Trophoblast cell (in vitro differentiated cells and primary cell): ENCODE measurements around the gene TFF3.

Source experiments
- DNase-seq, 2 donors: peaks; one replicate each; pipeline ENCODE4 v3.0.0-alpha.2; 2016
- H2AFZ ChIP-seq: 2 replicates; pipeline ENCODE4 v1.6.1; 2013; ENCODE audit warnings: low read length, moderate library complexity, mild to moderate bottlenecking; ENCODE audit not compliant: insufficient read depth, poor library complexity
- H2AK5ac ChIP-seq: 2 replicates; pipeline ENCODE4 v1.6.1; 2013; ENCODE audit warnings: mild to moderate bottlenecking, low read length
- H2BK120ac ChIP-seq: 2 replicates; pipeline ENCODE4 v1.6.1; 2013; ENCODE audit warnings: low read length, mild to moderate bottlenecking, moderate library complexity; ENCODE audit not compliant: insufficient read depth, poor library complexity
- H2BK12ac ChIP-seq: 2 replicates; pipeline ENCODE4 v1.6.1; 2013; ENCODE audit warnings: mild to moderate bottlenecking, low read length, moderate library complexity
- H2BK5ac ChIP-seq: 2 replicates; pipeline ENCODE4 v1.6.1; 2013; ENCODE audit warnings: low read length, low read depth, moderate library complexity, mild to moderate bottlenecking; ENCODE audit not compliant: poor library complexity
- H3K14ac ChIP-seq: 2 replicates; pipeline ENCODE4 v1.6.1; 2013; ENCODE audit warnings: mild to moderate bottlenecking, low read length
- H3K18ac ChIP-seq: 2 replicates; pipeline ENCODE4 v1.6.1; 2013; ENCODE audit warnings: mild to moderate bottlenecking, low read length
- H3K23ac ChIP-seq: 2 replicates; pipeline ENCODE4 v1.6.1; 2013; ENCODE audit warnings: low read length
- H3K27ac ChIP-seq: 2 replicates; pipeline ENCODE4 v1.5.1; 2013; ENCODE audit warnings: low read depth, mild to moderate bottlenecking, inconsistent platforms, low read length, moderate library complexity
- H3K27me3 ChIP-seq: 2 replicates; pipeline ENCODE4 v1.6.1; 2013; ENCODE audit warnings: inconsistent platforms, mild to moderate bottlenecking, low read length, moderate library complexity; ENCODE audit not compliant: insufficient read depth
- H3K36me3 ChIP-seq, 2 experiments: 1 replicate in 1 of 2; 2 replicates in 1 of 2; pipeline ENCODE4 v1.6.1; 2013; ENCODE audit warnings: low read length in 2 of 2, mild to moderate bottlenecking in 2 of 2, moderate library complexity in 1 of 2; ENCODE audit not compliant: insufficient read depth in 2 of 2, control insufficient read depth in 1 of 2
- H3K4ac ChIP-seq: 2 replicates; pipeline ENCODE4 v1.6.1; 2013; ENCODE audit warnings: low read depth, mild to moderate bottlenecking, low read length, moderate library complexity
- H3K4me1 ChIP-seq, 2 experiments: 1 replicate in 1 of 2; 2 replicates in 1 of 2; pipeline ENCODE4 v1.6.1; 2013; ENCODE audit warnings: low read length in 2 of 2, mild to moderate bottlenecking in 2 of 2, moderate library complexity in 1 of 2; ENCODE audit not compliant: insufficient read depth in 2 of 2, control insufficient read depth in 1 of 2
- H3K4me2 ChIP-seq: 2 replicates; pipeline ENCODE4 v1.6.1; 2013; ENCODE audit warnings: inconsistent platforms, mild to moderate bottlenecking, low read length, moderate library complexity
- H3K4me3 ChIP-seq: 2 replicates; pipeline ENCODE4 v1.5.1; 2013; ENCODE audit warnings: mild to moderate bottlenecking, low read depth, low read length, inconsistent platforms
- H3K79me1 ChIP-seq: one replicate; pipeline ENCODE4 v1.6.1; 2013; ENCODE audit warnings: low read length
- H3K79me2 ChIP-seq: 2 replicates; pipeline ENCODE4 v1.6.1; 2013; ENCODE audit warnings: low read length, mild to moderate bottlenecking; ENCODE audit not compliant: control insufficient read depth, insufficient read depth, poor library complexity
- H3K9ac ChIP-seq: 2 replicates; pipeline ENCODE4 v1.6.1; 2013; ENCODE audit warnings: mild to moderate bottlenecking, low read length
- H3K9me3 ChIP-seq: 2 replicates; pipeline ENCODE4 v1.6.1; 2013; ENCODE audit warnings: low read depth, mild to moderate bottlenecking, control low read depth, inconsistent platforms, low read length; ENCODE audit not compliant: insufficient read depth
- H4K12ac ChIP-seq: 2 replicates; pipeline ENCODE4 v1.6.1; 2013; ENCODE audit warnings: low read depth, mild to moderate bottlenecking, low read length, moderate library complexity
- H4K8ac ChIP-seq: 2 replicates; pipeline ENCODE4 v1.6.1; 2013; ENCODE audit warnings: low read depth, mild to moderate bottlenecking, low read length, moderate library complexity
- H4K91ac ChIP-seq: one replicate; pipeline ENCODE4 v1.6.1; 2013; ENCODE audit warnings: low read depth, mild to moderate bottlenecking, low read length, moderate library complexity
- WGBS: extraction: QIAGEN DNeasy Blood & Tissue Kit; methylation state at CpG from one replicate; pipeline ENCODE4 v1.1.7; 2013; ENCODE audit warnings: missing lambda C conversion rate; ENCODE audit not compliant: insufficient read length, insufficient coverage; ENCODE audit errors: extremely low coverage; 5-methylcytosine and 5-hydroxymethylcytosine counted together

Gene TFF3

DNA sequence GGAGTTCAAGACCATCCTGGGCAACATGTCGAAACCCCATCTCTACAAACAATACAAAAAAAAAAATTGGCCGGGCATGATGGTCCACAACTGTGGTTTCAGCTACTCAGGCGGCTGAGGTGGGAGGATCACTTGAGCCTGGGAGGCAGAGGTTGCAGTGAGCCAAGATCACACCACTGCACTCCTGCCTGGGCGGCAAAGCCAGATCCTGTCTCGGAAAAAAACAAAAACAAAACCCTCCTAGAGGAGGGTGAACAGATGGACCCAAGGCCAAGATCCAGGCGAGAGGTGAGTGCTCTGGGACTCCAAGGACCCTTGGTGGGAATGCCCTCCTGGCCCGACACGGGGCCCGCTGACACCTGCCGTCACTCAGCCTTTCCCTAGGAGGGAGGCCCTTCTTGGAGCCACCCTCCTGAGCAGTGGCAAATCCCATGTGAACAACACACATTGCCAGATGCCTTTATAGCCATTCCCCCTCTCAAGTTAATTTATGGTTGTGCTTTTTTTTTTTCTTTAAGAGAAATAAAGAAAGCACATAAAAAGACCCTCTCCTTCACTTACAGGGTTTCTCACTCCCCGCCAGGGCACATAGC lies 35.2 kb upstream of the TFF3 start:
- no peak overlapping the region for H3K23ac ChIP-seq
- no peak overlapping the region for H4K12ac ChIP-seq
- H3K4ac ChIP-seq, result no peak overlapping the region
- H3K79me1 ChIP-seq, result no peaks in the 10 kb centered on the region
- no peak overlapping the region for H3K18ac ChIP-seq
- no peak overlapping the region for H2BK120ac ChIP-seq
- no peak overlapping the region for H3K4me2 ChIP-seq
- no peak overlapping the region for H4K91ac ChIP-seq
- no peak overlapping the region for H3K9ac ChIP-seq
- no peak overlapping the region for H3K4me3 ChIP-seq
- H3K9me3 ChIP-seq, result no peaks in the 10 kb centered on the region
- no peak overlapping the region for H2BK12ac ChIP-seq
- H3K4me1 ChIP-seq, result no peaks in the 10 kb centered on the region
- no peak overlapping the region for H2AFZ ChIP-seq
- no peak overlapping the region for H3K27ac ChIP-seq
- H3K14ac ChIP-seq, result no peak overlapping the region
- H3K36me3 ChIP-seq, result no peaks in the 10 kb centered on the region
- no peaks in the 10 kb centered on the region for H3K27me3 ChIP-seq
- H2BK5ac ChIP-seq, result no peak overlapping the region
- no peak overlapping the region for H4K8ac ChIP-seq
- no CpG with 5 or more reads among the region's 11 CpGs for WGBS
- H3K79me2 ChIP-seq, result no peaks in the 10 kb centered on the region
- no peak overlapping the region for H2AK5ac ChIP-seq
- DNase-seq, result no peak

GRCh38 chr21:42349420-42350317 lies 34.5 kb upstream of the TFF3 start:
- Histone ChIP-seq H3K18ac (no peak overlapping the region), H2BK12ac (no peak overlapping the region), H3K27me3 (no peaks in the 10 kb centered on the region), H3K27ac (no peak overlapping the region), H3K14ac (no peak overlapping the region), H4K12ac (no peak overlapping the region), H2AK5ac (no peak overlapping the region), H3K79me2 (no peaks in the 10 kb centered on the region), H2BK120ac (no peak overlapping the region), H4K8ac (no peak overlapping the region), H3K79me1 (no peaks in the 10 kb centered on the region), H3K9me3 (no peaks in the 10 kb centered on the region), H3K4me3 (no peak overlapping the region), H2AFZ (no peak overlapping the region), H3K4ac (no peak overlapping the region), H3K4me1 (no peaks in the 10 kb centered on the region), H4K91ac (no peak overlapping the region), H3K4me2 (no peak overlapping the region), H2BK5ac (no peak overlapping the region), H3K23ac (no peak overlapping the region), H3K9ac (no peak overlapping the region), H3K36me3 (no peaks in the 10 kb centered on the region)
- DNase-seq, result no peak
- no CpG with 5 or more reads among the region's 14 CpGs for WGBS

DNA sequence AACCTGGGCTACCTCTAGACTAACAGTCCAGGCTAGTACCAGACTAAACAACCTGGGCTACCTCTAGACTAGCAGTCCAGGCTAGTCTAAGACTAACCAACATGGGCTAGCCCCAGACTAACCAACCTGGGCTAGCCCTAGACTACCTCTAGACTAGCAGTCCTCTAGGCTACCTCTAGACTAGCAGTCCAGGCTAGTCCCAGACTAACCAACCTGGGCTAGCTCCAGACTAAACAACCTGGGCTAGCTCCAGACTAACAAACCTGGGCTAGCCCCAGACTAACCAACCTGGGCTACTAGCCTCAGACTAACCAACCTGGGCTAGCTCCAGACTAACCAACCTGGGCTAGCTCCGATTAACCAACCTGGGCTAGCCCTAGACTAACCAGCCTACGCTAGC lies 33.6 kb upstream of the TFF3 start:
- H3K14ac ChIP-seq, result no peak overlapping the region
- no peak overlapping the region for H3K18ac ChIP-seq
- H3K9me3 ChIP-seq, result no peaks in the 10 kb centered on the region
- H3K4me2 ChIP-seq, result no peak overlapping the region
- no peak overlapping the region for H2BK12ac ChIP-seq
- no peak overlapping the region for H3K27ac ChIP-seq
- no peaks in the 10 kb centered on the region for H3K79me2 ChIP-seq
- no peaks in the 10 kb centered on the region for H3K36me3 ChIP-seq
- H3K79me1 ChIP-seq, result no peaks in the 10 kb centered on the region
- no peak overlapping the region for H4K12ac ChIP-seq
- no CpG with 5 or more reads among the region's 2 CpGs for WGBS
- no peak overlapping the region for H4K8ac ChIP-seq
- H3K4ac ChIP-seq, result no peak overlapping the region
- no peak overlapping the region for H3K4me3 ChIP-seq
- no peak overlapping the region for H3K9ac ChIP-seq
- no peaks in the 10 kb centered on the region for H3K27me3 ChIP-seq
- no peak overlapping the region for H2AFZ ChIP-seq
- H2BK120ac ChIP-seq, result no peak overlapping the region
- no peak overlapping the region for H3K23ac ChIP-seq
- no peak overlapping the region for H4K91ac ChIP-seq
- H2AK5ac ChIP-seq, result no peak overlapping the region
- H3K4me1 ChIP-seq, result no peaks in the 10 kb centered on the region
- no peak overlapping the region for H2BK5ac ChIP-seq
- no peak for DNase-seq

- no peak overlapping the region for H3K27ac ChIP-seq
- H3K14ac ChIP-seq, result no peak overlapping the region
- H4K12ac ChIP-seq, result no peak overlapping the region
- H2AFZ ChIP-seq, result no peak overlapping the region
- no peak overlapping the region for H3K23ac ChIP-seq
- no peak for DNase-seq
- no peaks in the 10 kb centered on the region for H3K4me1 ChIP-seq
- H3K4ac ChIP-seq, result no peak overlapping the region
- no peak overlapping the region for H4K8ac ChIP-seq
- no peak overlapping the region for H2BK5ac ChIP-seq
- H2BK120ac ChIP-seq, result no peak overlapping the region
- no peaks in the 10 kb centered on the region for H3K79me2 ChIP-seq
- H4K91ac ChIP-seq, result no peak overlapping the region
- no peaks in the 10 kb centered on the region for H3K27me3 ChIP-seq
- H2AK5ac ChIP-seq, result no peak overlapping the region
- H2BK12ac ChIP-seq, result no peak overlapping the region
- no peak overlapping the region for H3K4me3 ChIP-seq
- H3K4me2 ChIP-seq, result no peak overlapping the region
- no CpG with 5 or more reads among the region's 30 CpGs for WGBS
- H3K36me3 ChIP-seq, result no peaks in the 10 kb centered on the region
- no peak overlapping the region for H3K9ac ChIP-seq
- no peaks in the 10 kb centered on the region for H3K79me1 ChIP-seq
- H3K18ac ChIP-seq, result no peak overlapping the region
- H3K9me3 ChIP-seq, result no peaks in the 10 kb centered on the region
Observed at GRCh38 chr21:42347601-42348327, 32.6 kb upstream of the TFF3 start.
